Upper lobe of left lung (tissue), 4 donors: ENCODE measurements around the gene ARHGAP26.

Experiments used
- CTCF ChIP-seq, 6 experiments: fragments of 450-650 bp in 4 of 6; fragments of 200-600 bp in 2 of 6; sonication (generic) in 2 of 6; IDR thresholded peaks; one replicate each; pipeline ENCODE4 v1.5.1; 2016 to 2019; ENCODE audit warnings: antibody characterized with exemption in 6 of 6
- POLR2A ChIP-seq, 4 donors: fragments of 450-650 bp; IDR thresholded peaks; one replicate each; pipeline ENCODE4 v1.5.1; 2016 to 2017; ENCODE audit warnings: antibody characterized with exemption in 4 of 4, mild to moderate bottlenecking in 2 of 4

DNA sequence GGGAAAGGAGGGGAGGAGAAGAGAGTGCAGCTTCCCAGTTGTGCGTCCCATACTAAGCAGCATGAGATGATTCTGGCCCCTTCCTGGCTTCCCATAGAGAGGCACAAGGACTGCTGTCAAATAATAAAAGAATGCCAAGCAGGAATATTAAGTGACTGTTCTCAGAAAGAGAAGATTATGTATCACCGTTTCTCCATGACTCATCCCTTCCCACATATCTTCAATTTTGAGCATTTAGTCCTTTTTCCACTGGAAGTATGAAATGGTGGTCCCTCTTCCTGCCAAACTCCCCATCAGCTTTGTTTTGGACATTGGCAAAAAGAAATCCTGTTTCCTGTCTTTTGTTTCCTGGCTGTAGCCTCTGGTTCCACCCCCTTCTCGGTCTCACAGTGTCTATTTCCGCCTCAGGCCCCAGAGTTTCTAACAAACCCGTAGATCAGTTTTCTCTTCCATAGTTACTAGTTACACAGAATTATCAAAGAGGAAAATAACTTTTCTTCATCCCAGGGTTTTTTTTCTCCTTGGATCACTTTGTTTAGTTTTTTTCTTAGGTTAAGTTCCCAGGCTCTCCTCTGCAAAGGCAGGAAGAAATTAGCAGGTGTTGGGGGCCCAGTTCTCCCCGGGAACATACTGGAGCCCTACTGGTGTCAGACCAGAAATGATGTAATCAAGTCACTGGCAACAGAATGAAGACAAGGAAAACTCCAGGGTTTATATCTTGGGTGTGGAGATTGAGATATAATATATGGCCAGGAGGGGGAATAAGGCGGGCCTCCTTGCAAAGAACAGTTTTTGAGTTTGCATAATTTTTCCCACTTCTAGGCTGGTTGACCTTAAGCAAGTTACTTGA is 26.4 kb upstream of the ARHGAP26 start:
- TF ChIP-seq POLR2A (IDR thresholded peaks at IDR 0.05) (no peak), CTCF (IDR thresholded peaks at IDR 0.05) (no peak)
